ENCODE results near the gene NPTXR.

Gene NPTXR

GRCh38 chr22:38839686-38840085, 4.1 kb downstream of the NPTXR start:
- DNase-seq (ENCODE audit: low spot score): no peak
- no peak for TF ChIP-seq CTCF (IDR thresholded peaks at IDR 0.05; ENCODE audit: extremely low read depth, insufficient read depth, missing control alignments)
- in situ Hi-C loops (cut with MboI; ENCODE audit: low pct_unique_long_range_greater_than_20kb, low sequenced_read_pairs, unreplicated experiment): no loop called here

GRCh38 chr22:38837414-38837928, 6.4 kb downstream of the NPTXR start:
- no peak for DNase-seq (ENCODE audit: low spot score)
- in situ Hi-C loops (cut with MboI; ENCODE audit: low pct_unique_long_range_greater_than_20kb, low sequenced_read_pairs, unreplicated experiment): no loop called here
- TF ChIP-seq CTCF (IDR thresholded peaks at IDR 0.05; ENCODE audit: extremely low read depth, insufficient read depth, missing control alignments): no peak

- DNase-seq (ENCODE audit: low spot score): no peak
- no peak for TF ChIP-seq CTCF (IDR thresholded peaks at IDR 0.05; ENCODE audit: extremely low read depth, insufficient read depth, missing control alignments)
- in situ Hi-C loops (cut with MboI; ENCODE audit: low pct_unique_long_range_greater_than_20kb, low sequenced_read_pairs, unreplicated experiment): no loop called here
Observed at GRCh38 chr22:38835888-38836301, 7.9 kb downstream of the NPTXR start.

- TF ChIP-seq CTCF (IDR thresholded peaks at IDR 0.05; ENCODE audit: extremely low read depth, insufficient read depth, missing control alignments): no peak
- in situ Hi-C loops (cut with MboI; ENCODE audit: low pct_unique_long_range_greater_than_20kb, low sequenced_read_pairs, unreplicated experiment): no loop called here
- no peak for DNase-seq (ENCODE audit: low spot score)
Observed at GRCh38 chr22:38834991-38835390, 8.8 kb downstream of the NPTXR start.

GRCh38 chr22:38834215-38834953, 9.4 kb downstream of the NPTXR start:
- in situ Hi-C loops (cut with MboI; ENCODE audit: low pct_unique_long_range_greater_than_20kb, low sequenced_read_pairs, unreplicated experiment): no loop called here
- no peak for TF ChIP-seq CTCF (IDR thresholded peaks at IDR 0.05; ENCODE audit: extremely low read depth, insufficient read depth, missing control alignments)
- no peak for DNase-seq (ENCODE audit: low spot score)

GRCh38 chr22:38833061-38833460, 10.8 kb downstream of the NPTXR start:
- in situ Hi-C loops (cut with MboI; ENCODE audit: low pct_unique_long_range_greater_than_20kb, low sequenced_read_pairs, unreplicated experiment): no loop called here
- no peak for TF ChIP-seq CTCF (IDR thresholded peaks at IDR 0.05; ENCODE audit: extremely low read depth, insufficient read depth, missing control alignments)
- no peak for DNase-seq (ENCODE audit: low spot score)
